ENCODE data around the gene LCE2B. TPM values are rescaled to one million over a fixed set of nuclear protein-coding genes. Genes with fewer than 3 reads are reported as not detected.

LCE2B gene
- total RNA-seq, 1 donor from 2014 or later, result not detected

DNA sequence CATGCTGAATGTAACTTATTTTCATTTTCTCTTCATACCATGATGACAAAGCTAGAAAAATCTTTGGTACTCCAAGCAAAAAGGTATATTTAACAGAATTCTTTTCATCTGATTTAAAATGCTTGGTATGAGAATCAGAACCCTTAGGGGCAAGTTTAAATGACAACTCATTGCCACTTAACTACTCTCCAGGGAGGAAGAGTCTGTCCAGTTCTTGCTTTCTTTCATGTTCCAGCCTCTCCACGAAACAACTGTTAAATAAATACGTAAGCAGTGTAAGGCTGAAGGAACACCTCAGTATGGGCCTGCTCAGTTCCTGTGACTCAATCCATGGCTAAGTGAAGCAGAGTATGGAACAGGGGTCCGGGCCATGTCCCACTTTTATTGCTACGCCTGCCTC lies 13.8 kb downstream of the LCE2B start:
- Mint-ChIP-seq H3K9me3 (ENCODE audit: unreplicated experiment) (no peaks in the 10 kb centered on the region), H3K4me1 (ENCODE audit: low read depth, unreplicated experiment) (peaks cover 6% of the 10 kb centered on the region), H3K27ac (ENCODE audit: unreplicated experiment) (no peak overlapping the region), H3K36me3 (ENCODE audit: low read depth, unreplicated experiment) (no peaks in the 10 kb centered on the region), H3K4me3 (ENCODE audit: unreplicated experiment) (no peak overlapping the region), H3K27me3 (ENCODE audit: low read depth, unreplicated experiment) (peaks cover 6% of the 10 kb centered on the region)
- Histone ChIP-seq H3K4me2 (ENCODE audit: low read length) (no peak overlapping the region), H3K27me3 (ENCODE audit: insufficient read depth, low read length) (no peaks in the 10 kb centered on the region), H2AFZ (ENCODE audit: low read depth, low read length) (no peak overlapping the region), H3K79me2 (ENCODE audit: insufficient read depth, low read length) (no peaks in the 10 kb centered on the region), H3K4me1 (ENCODE audit: insufficient read depth, low read length) (no peaks in the 10 kb centered on the region), H3K9ac (ENCODE audit: low read length) (no peak overlapping the region), H4K20me1 (ENCODE audit: insufficient read depth, low read length) (no peaks in the 10 kb centered on the region), H3K4me3 (ENCODE audit: insufficient read depth, low read depth, low read length) (no peak overlapping the region), H3K36me3 (ENCODE audit: insufficient read depth, low read length) (no peaks in the 10 kb centered on the region), H3K9me3 (ENCODE audit: insufficient read depth, low read depth, low read length) (no peaks in the 10 kb centered on the region), H3K27ac (ENCODE audit: low read depth, low read length) (no peak overlapping the region)
- no peak for TF ChIP-seq EZH2 (IDR thresholded peaks at IDR 0.05; ENCODE audit: insufficient read depth, low read length)
- TF ChIP-seq, protein P1, sequence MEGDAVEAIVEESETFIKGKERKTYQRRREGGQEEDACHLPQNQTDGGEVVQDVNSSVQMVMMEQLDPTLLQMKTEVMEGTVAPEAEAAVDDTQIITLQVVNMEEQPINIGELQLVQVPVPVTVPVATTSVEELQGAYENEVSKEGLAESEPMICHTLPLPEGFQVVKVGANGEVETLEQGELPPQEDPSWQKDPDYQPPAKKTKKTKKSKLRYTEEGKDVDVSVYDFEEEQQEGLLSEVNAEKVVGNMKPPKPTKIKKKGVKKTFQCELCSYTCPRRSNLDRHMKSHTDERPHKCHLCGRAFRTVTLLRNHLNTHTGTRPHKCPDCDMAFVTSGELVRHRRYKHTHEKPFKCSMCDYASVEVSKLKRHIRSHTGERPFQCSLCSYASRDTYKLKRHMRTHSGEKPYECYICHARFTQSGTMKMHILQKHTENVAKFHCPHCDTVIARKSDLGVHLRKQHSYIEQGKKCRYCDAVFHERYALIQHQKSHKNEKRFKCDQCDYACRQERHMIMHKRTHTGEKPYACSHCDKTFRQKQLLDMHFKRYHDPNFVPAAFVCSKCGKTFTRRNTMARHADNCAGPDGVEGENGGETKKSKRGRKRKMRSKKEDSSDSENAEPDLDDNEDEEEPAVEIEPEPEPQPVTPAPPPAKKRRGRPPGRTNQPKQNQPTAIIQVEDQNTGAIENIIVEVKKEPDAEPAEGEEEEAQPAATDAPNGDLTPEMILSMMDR (IDR thresholded peaks at IDR 0.05; ENCODE audit: insufficient read depth, low read depth, low read length), result no peak
- no peak for FAIRE-seq
- no peak for DNase-seq (ENCODE audit: low read depth)

GRCh38 chr1:152707860-152708259 lies 21.9 kb downstream of the LCE2B start, which contains the start of gene LCE4A:
Gene LCE4A, plus strand, starts transcription at chr1:152708160. Its CDS starts 916 bp downstream, at chr1:152709076.
- no peaks in the 10 kb centered on the region for H3K4me1 Mint-ChIP-seq (ENCODE audit: low read depth, unreplicated experiment)
- H3K4me3 Mint-ChIP-seq (ENCODE audit: unreplicated experiment), result no peak within 1 kb of the TSS
- Histone ChIP-seq H3K79me2 (ENCODE audit: insufficient read depth, low read length) (no peaks in the 10 kb centered on the region), H3K9me3 (ENCODE audit: insufficient read depth, low read depth, low read length) (no peaks in the 10 kb centered on the region), H3K27ac (ENCODE audit: low read depth, low read length) (no peak within 1 kb of the TSS), H3K4me3 (ENCODE audit: insufficient read depth, low read depth, low read length) (no peak within 1 kb of the TSS), H3K4me2 (ENCODE audit: low read length) (no peak within 1 kb of the TSS), H4K20me1 (ENCODE audit: insufficient read depth, low read length) (no peaks in the 10 kb centered on the region), H2AFZ (ENCODE audit: low read depth, low read length) (no peak within 1 kb of the TSS), H3K9ac (ENCODE audit: low read length) (no peak within 1 kb of the TSS), H3K27me3 (ENCODE audit: insufficient read depth, low read length) (no peaks in the 10 kb centered on the region), H3K4me1 (ENCODE audit: insufficient read depth, low read length) (no peaks in the 10 kb centered on the region), H3K36me3 (ENCODE audit: insufficient read depth, low read length) (no peaks in the 10 kb centered on the region)
- TF ChIP-seq EZH2 (IDR thresholded peaks at IDR 0.05; ENCODE audit: insufficient read depth, low read length), result no peak
- TF ChIP-seq, protein P1 (IDR thresholded peaks at IDR 0.05; ENCODE audit: insufficient read depth, low read depth, low read length), result no peak
- H3K36me3 Mint-ChIP-seq (ENCODE audit: low read depth, unreplicated experiment), result no peaks in the 10 kb centered on the region
- FAIRE-seq (no peak), DNase-seq (ENCODE audit: low read depth) (no peak)
- no peak within 1 kb of the TSS for H3K27ac Mint-ChIP-seq (ENCODE audit: unreplicated experiment)
- H3K27me3 Mint-ChIP-seq (ENCODE audit: low read depth, unreplicated experiment), result peaks cover 13% of the 10 kb centered on the region
- peaks cover 2% of the 10 kb centered on the region for H3K9me3 Mint-ChIP-seq (ENCODE audit: unreplicated experiment)

- Histone ChIP-seq H3K4me3 (ENCODE audit: insufficient read depth, low read depth, low read length) (no peak overlapping the region), H3K9me3 (ENCODE audit: insufficient read depth, low read depth, low read length) (no peaks in the 10 kb centered on the region), H2AFZ (ENCODE audit: low read depth, low read length) (no peak overlapping the region), H3K27me3 (ENCODE audit: insufficient read depth, low read length) (no peaks in the 10 kb centered on the region), H4K20me1 (ENCODE audit: insufficient read depth, low read length) (no peaks in the 10 kb centered on the region), H3K36me3 (ENCODE audit: insufficient read depth, low read length) (no peaks in the 10 kb centered on the region), H3K9ac (ENCODE audit: low read length) (no peak overlapping the region), H3K79me2 (ENCODE audit: insufficient read depth, low read length) (no peaks in the 10 kb centered on the region), H3K4me2 (ENCODE audit: low read length) (no peak overlapping the region), H3K4me1 (ENCODE audit: insufficient read depth, low read length) (no peaks in the 10 kb centered on the region), H3K27ac (ENCODE audit: low read depth, low read length) (no peak overlapping the region)
- Mint-ChIP-seq H3K9me3 (ENCODE audit: unreplicated experiment) (peaks cover 4% of the 10 kb centered on the region), H3K27ac (ENCODE audit: unreplicated experiment) (no peak overlapping the region), H3K4me3 (ENCODE audit: unreplicated experiment) (no peak overlapping the region), H3K27me3 (ENCODE audit: low read depth, unreplicated experiment) (peaks cover 37% of the 10 kb centered on the region), H3K36me3 (ENCODE audit: low read depth, unreplicated experiment) (no peaks in the 10 kb centered on the region), H3K4me1 (ENCODE audit: low read depth, unreplicated experiment) (no peaks in the 10 kb centered on the region)
- TF ChIP-seq EZH2 (IDR thresholded peaks at IDR 0.05; ENCODE audit: insufficient read depth, low read length), result no peak
- TF ChIP-seq, protein P1 (IDR thresholded peaks at IDR 0.05; ENCODE audit: insufficient read depth, low read depth, low read length), result no peak
- FAIRE-seq (no peak), DNase-seq (ENCODE audit: low read depth) (no peak)
Measured at GRCh38 chr1:152718238-152718637, 32.3 kb downstream of the LCE2B start.
